Muscle layer of duodenum (tissue), 2 donors: ENCODE data around the gene B3GNT4.
"Not testable (repeated sequence)": the region's sequence is repeated elsewhere in the genome, so short reads cannot be mapped to it uniquely, and the experiment has no call there.

Source experiments
- H3K27ac ChIP-seq: one replicate; pipeline ENCODE4 v1.7.0; 2013; ENCODE audit warnings: mild to moderate bottlenecking, low read length
- H3K27me3 ChIP-seq: one replicate; pipeline ENCODE4 v1.7.0; 2013; ENCODE audit warnings: low read depth, mild to moderate bottlenecking, control low read depth, low read length
- H3K36me3 ChIP-seq, 2 donors: one replicate each; pipeline ENCODE4 v1.7.0; 2013; ENCODE audit warnings: low read length in 2 of 2, control low read depth in 1 of 2, mild to moderate bottlenecking in 1 of 2; ENCODE audit not compliant: insufficient read depth in 2 of 2, control insufficient read depth in 1 of 2
- H3K4me1 ChIP-seq, 2 donors: one replicate each; pipeline ENCODE4 v1.7.0; 2013; ENCODE audit warnings: low read length in 2 of 2, mild to moderate bottlenecking in 2 of 2, control low read depth in 1 of 2, moderate library complexity in 1 of 2; ENCODE audit not compliant: insufficient read depth in 2 of 2, control insufficient read depth in 1 of 2
- H3K4me3 ChIP-seq, 2 donors: one replicate each; pipeline ENCODE4 v1.7.0; 2013; ENCODE audit warnings: low read length in 2 of 2, low read depth in 1 of 2, mild to moderate bottlenecking in 1 of 2
- H3K9me3 ChIP-seq, 2 donors: one replicate each; pipeline ENCODE4 v1.7.0; 2013; ENCODE audit warnings: low read length in 2 of 2, control low read depth in 1 of 2, mild to moderate bottlenecking in 1 of 2; ENCODE audit not compliant: control insufficient read depth in 1 of 2
- donor health status: healthy.

Gene B3GNT4

DNA sequence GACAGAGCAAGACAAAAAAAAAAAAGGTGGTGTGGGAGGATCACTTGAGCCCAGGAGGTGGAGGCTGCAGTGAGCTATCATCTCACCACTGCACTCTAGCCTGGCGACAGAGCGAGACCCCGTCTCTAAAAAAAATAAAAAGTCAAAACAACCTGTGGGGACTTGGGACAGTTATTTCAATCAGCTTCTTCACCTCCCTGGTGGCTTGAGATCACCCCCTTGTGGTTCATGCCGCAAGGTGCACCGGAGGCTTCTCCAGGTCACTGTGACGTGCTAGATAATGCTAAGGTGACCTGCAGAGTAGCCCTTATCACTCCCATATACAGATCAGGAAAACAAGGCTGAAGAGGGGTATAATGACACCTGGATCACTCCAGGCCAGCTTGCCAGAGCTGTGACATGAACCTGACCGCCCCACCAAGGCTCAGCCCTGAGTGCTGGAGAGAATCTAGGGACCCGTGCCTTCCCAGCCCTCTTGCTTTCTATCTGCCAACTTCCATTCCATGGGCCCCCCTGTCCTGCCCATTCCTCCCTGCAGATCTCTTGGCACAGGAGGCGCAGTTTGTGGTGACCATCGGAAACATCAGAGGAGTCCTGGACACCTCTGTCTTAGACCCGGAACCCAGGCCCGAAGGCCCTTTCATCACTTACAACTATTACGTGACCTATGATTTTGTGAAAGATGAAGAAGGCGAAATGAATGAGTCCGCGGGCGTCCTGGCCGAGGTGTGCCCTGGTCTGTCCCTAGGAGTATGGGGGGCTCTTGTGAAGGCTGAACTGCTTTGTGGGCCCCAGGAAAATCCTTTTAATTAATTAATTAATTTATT is 12.5 kb upstream of the B3GNT4 start:
- Histone ChIP-seq H3K36me3 (no peaks in the 10 kb centered on the region), H3K4me3 (no peak overlapping the region), H3K27me3 (no peaks in the 10 kb centered on the region)

DNA sequence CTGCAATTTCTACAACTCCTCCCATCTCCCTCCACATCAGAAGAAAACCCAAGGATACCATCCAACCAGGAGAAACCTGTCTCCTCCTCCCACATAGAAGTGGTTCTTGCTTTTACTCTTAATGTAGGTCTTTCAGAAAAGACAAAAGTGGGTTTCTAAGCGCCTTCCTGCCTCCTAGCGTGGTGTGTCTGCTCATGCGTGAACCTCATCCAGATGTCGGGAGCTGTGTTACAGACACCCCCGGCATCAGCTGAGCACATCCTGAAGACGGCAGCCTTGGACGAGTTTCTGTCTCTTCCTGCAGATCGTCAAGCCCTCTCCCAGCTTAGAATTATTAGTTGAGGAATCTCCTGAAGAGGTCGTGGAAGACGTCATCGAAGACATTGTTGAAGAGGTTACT is 11.1 kb upstream of the B3GNT4 start:
- no peak overlapping the region for H3K27ac ChIP-seq
- H3K4me1 ChIP-seq = no peaks in the 10 kb centered on the region
- H3K9me3 ChIP-seq = peaks cover 0 to 4% of the 10 kb centered on the region in 2 donors
- no peaks in the 10 kb centered on the region for H3K27me3 ChIP-seq
- no peak overlapping the region for H3K4me3 ChIP-seq
- no peaks in the 10 kb centered on the region for H3K36me3 ChIP-seq

More for the DNA sequence above, 12.5 kb upstream of the B3GNT4 start:
- Histone ChIP-seq H3K27ac (no peak overlapping the region), H3K4me1 (no peaks in the 10 kb centered on the region), H3K9me3 (peaks cover 0 to 4% of the 10 kb centered on the region in 2 donors)

DNA sequence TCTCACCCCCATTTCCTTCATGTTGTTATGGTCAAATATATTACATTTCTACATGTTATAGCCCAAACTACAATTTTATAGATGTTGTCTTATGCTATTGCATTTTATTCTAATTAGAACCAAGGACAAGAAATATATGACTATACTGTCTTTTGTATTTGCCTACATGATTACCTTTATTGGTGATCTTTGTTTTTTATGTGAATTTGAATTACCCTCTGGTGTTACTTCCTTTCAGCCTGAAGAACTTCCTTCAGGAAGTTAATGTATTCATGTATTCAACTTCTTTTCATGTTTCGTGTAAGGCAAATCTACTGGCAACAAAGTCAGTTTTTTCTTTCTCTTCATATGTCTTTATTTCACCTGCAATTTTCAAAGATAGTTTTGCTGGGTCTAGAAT is 8.7 kb upstream of the B3GNT4 start:
- Histone ChIP-seq H3K36me3 (no peaks in the 10 kb centered on the region), H3K4me1 (no peaks in the 10 kb centered on the region), H3K27me3 (no peaks in the 10 kb centered on the region), H3K9me3 (peaks cover 0 to 4% of the 10 kb centered on the region in 2 donors), H3K4me3 (no peak overlapping the region), H3K27ac (no peak overlapping the region)

DNA sequence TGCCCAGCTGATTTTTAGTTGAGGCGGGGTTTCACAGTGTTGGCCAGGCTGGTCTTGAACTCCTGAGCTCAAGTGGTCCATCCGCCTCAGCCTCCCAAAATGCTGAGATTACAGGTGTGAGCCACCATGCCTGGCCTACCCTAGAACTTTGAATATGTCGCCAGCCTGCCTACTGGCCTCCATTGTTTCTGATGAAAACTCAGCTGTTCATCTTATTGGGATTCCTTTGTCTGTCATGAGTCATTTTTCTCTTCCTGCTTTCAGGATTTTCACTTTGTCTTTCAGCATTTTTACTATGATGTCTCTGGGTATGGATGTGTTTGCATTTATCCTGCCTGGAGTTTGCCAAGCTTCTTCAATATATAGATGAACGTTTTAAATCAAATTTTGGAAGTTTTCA is 8.1 kb upstream of the B3GNT4 start:
- H3K36me3 ChIP-seq = no peaks in the 10 kb centered on the region
- no peaks in the 10 kb centered on the region for H3K4me1 ChIP-seq
- H3K9me3 ChIP-seq = peaks cover 0 to 4% of the 10 kb centered on the region in 2 donors
- no peak overlapping the region for H3K4me3 ChIP-seq
- H3K27me3 ChIP-seq = no peaks in the 10 kb centered on the region
- no peak overlapping the region for H3K27ac ChIP-seq

DNA sequence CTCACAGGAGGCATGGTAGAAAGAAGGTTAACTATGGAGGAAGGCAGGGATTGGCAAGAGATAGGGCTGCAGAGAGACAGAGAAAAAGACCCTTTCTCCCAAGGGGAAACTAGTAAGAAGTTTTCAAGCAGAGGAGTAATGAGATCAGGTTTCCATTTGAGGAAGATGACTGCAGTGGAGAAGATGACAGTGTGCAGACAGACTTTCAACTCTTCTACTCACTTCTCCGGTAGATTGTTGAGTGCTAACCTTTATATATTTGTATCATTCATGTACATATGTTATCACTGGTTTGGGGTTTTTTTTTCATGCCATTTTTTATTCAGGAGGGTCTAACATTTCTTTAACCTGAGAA is 5.9 kb upstream of the B3GNT4 start:
- H3K27me3 ChIP-seq = peaks cover 2% of the 10 kb centered on the region
- no peaks in the 10 kb centered on the region for H3K36me3 ChIP-seq
- H3K4me1 ChIP-seq = no peaks in the 10 kb centered on the region
- peaks cover 0 to 4% of the 10 kb centered on the region in 2 donors for H3K9me3 ChIP-seq
- H3K27ac ChIP-seq = no peak overlapping the region
- H3K4me3 ChIP-seq = no peak overlapping the region

DNA sequence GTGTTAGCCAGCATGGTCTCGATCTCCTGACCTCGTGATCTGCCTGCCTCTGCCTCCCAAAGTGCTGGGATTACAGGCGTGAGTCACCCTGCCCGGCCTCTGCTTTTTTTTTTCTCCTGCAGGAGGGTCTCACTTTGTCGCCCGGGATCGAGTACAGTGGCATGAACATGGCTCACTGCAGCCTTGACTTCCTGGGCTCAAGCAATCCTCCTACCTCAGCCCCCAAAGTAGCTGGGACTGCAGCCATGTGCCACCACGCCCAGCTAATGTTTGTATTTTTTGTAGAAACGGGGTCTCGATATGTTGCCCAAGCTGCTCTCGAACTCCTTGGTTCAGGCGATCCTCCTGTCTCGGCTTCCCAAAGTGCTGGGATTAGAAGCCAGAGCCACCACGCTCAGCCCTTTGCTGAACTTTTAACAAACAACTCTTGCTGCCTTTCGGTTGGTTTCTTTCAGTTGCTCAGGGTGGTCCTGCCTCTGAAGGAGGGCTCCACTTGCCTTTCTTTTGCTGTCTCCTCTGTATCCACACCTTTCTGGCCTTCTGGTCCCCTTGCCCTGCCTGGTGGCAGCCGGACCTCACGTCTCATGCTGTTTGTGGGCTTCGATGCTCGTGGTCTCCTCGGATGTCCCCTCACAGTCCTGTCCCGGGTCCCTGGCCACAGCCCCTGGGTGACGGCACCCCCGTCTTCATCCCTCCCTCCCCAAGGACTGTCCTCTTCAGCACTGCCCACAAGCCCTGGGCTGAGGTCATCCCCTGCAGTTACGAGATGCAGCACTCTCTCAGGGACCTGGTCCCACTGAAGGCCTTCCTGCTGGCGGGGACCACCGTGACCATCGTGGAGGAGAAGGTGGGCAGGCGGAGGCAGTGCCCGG is 3.8 kb upstream of the B3GNT4 start:
- H3K27me3 ChIP-seq = peaks cover 7% of the 10 kb centered on the region
- peaks cover 0 to 4% of the 10 kb centered on the region in 2 donors for H3K9me3 ChIP-seq
- peaks cover 0 to 12% of the 10 kb centered on the region in 2 donors for H3K4me1 ChIP-seq
- no peaks in the 10 kb centered on the region for H3K36me3 ChIP-seq
- H3K4me3 ChIP-seq = no peak overlapping the region
- H3K27ac ChIP-seq = no peak overlapping the region

DNA sequence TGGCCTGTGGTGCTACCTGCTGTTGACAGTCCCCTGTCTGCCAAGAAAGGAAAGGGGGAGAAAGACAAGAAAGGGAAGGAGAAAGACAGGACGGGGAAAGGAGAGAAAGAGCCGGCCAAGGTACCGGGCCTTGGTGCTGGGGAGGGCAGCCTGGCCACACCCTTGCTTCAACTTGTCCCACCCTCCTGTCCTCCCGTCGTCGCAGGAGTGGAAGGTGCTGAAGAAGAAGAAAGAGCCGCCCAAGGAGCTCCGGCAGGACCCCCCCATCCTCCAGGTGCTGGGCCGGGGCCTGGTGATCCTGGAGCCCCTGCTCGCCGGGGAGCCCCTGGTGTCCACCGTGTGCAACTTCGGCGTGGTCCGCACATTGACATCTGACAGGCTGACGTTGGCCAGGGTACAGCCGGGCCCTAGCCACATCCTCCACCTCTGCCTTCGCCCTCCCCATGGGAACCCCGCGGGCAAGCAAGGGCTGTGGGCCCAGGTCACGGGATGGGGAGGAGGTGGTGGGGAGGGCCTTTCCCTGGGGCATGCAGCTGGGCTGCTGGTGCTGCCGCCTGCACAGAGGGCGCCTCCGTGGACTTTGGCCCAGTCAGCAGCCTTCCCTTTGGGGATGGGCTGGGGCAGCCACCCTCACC is 2.9 kb upstream of the B3GNT4 start:
- Histone ChIP-seq H3K4me1 (peaks cover 0 to 12% of the 10 kb centered on the region in 2 donors), H3K36me3 (no peaks in the 10 kb centered on the region), H3K27ac (no peak overlapping the region), H3K4me3 (no peak overlapping the region), H3K9me3 (no peaks in the 10 kb centered on the region), H3K27me3 (peaks cover 15% of the 10 kb centered on the region)

DNA sequence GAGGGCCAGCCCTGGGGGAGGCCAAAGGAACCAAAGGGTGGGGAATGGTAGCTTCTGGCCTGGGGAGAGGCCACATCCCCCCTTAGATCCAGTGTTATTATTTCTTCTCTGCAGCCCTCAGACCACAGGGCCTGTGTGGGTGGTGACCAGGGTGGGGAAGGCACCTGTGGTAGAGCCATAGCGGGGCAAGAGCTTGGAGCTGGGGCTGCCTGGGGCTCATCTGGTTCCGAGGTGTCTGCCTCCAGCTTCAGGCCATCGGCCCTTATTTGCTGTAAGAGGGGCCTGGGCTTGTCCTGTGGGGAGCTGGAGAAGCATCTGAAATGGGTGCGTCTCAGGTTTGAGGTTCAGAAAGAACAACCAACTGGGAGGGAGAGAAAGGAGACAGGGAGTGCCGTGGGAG is 2.1 kb upstream of the B3GNT4 start:
- peaks cover 0 to 12% of the 10 kb centered on the region in 2 donors for H3K4me1 ChIP-seq
- no peak overlapping the region for H3K4me3 ChIP-seq
- peaks cover 18% of the 10 kb centered on the region for H3K27me3 ChIP-seq
- no peak overlapping the region for H3K27ac ChIP-seq
- H3K9me3 ChIP-seq = no peaks in the 10 kb centered on the region
- no peaks in the 10 kb centered on the region for H3K36me3 ChIP-seq

DNA sequence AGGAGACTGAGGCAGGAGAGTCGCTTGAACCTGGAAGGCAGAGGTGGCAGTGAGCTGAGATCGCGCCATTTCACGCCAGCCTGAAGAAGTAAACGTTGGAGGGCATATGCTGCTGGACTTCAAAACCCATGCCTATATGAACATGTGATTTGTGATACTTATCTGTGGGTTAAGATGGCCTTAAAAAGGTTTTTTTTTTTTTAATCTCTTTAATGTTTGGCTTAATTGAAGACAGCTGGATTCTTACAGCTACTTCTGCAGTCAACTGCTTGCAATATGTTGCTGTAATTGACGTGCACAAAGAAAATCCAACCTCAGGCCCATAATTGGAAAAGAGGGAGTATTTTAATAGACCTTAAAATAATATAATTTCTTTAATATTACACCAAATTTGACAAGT is 1.5 kb upstream of the B3GNT4 start:
- no peak overlapping the region for H3K27ac ChIP-seq
- H3K9me3 ChIP-seq = no peaks in the 10 kb centered on the region
- H3K4me1 ChIP-seq = peaks cover 0 to 12% of the 10 kb centered on the region in 2 donors
- H3K27me3 ChIP-seq = peaks cover 18% of the 10 kb centered on the region
- H3K4me3 ChIP-seq = no peak overlapping the region
- H3K36me3 ChIP-seq = peaks cover 0 to 3% of the 10 kb centered on the region in 2 donors

DNA sequence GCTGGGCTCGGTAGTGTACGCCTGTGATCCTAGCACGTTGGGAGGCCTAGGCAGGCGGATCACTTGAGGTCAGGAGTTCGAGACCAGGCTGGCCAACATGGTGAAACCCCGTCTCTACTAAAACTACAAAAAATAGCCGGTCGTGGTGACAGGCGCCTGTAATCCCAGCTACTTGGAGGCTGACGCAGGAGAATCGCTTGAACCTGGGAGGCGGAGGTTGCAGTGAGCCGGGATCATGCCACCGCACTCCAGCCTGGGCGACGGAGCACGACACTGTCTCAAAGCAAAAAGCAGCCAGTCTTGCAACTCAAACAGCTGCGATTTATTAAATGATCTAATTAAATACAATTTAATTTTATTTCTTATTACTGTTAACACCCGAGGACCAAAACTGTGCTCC is 698 bp upstream of the B3GNT4 start:
- Histone ChIP-seq H3K4me1 (peaks cover 0 to 12% of the 10 kb centered on the region in 2 donors), H3K4me3 (peak overlapping the region; percentile 56 to 61), H3K27me3 (peaks cover 18% of the 10 kb centered on the region), H3K36me3 (peaks cover 1 to 10% of the 10 kb centered on the region in 2 donors)
- not testable (repeated sequence) for H3K27ac ChIP-seq, H3K9me3 ChIP-seq
